IMR-90 (cell line): ENCODE measurements around the gene FRG2. TPM values are rescaled to one million over a fixed set of nuclear protein-coding genes. Genes with fewer than 3 reads are reported as not detected.

ENCODE experiments used
- ATAC-seq: fragments of 200-7000 bp; cut with Tn5 transposase; 2 replicates; pipeline ENCODE4 v1.9.1; 2020; ENCODE audit warnings: low read depth, mild to moderate bottlenecking, moderate library complexity
- BruUV-seq: library from RNA; stranded (reverse); fragments of 400-500 nt; replicated peaks from 2 replicates; lab custom pipeline; 2021; lab: Mats Ljungman, UMichigan
- CTCF ChIA-PET: fragments of 300-600 bp; formaldehyde crosslinking; extraction: SDS; loops from one replicate; lab custom pipeline; 2021; ENCODE audit warnings: antibody characterized with exemption; lab: Yijun Ruan, JAX
- POLR2A ChIA-PET: fragments of 300-600 bp; sonication (Branson Sonifier 250); formaldehyde crosslinking; loops from one replicate; lab custom pipeline; 2022; ENCODE audit warnings: antibody characterized with exemption; ENCODE audit not compliant: unreplicated experiment; lab: Charles Lee
- DNase-seq: peaks from one replicate; pipeline ENCODE4 v3.0.0; 2013
- H2AFZ ChIP-seq: replicated peaks from 2 replicates; pipeline ENCODE3; 2013; ENCODE audit warnings: low read length, mild to moderate bottlenecking; ENCODE audit not compliant: poor library complexity
- H2AK5ac ChIP-seq: 2 replicates; pipeline ENCODE4 v1.6.1; 2013; ENCODE audit warnings: low read depth, low read length, inconsistent platforms
- H2AK9ac ChIP-seq: replicated peaks from 2 replicates; pipeline ENCODE3; 2013; ENCODE audit warnings: mild to moderate bottlenecking, low read depth, low read length, moderate library complexity; ENCODE audit not compliant: poor library complexity
- H2BK120ac ChIP-seq: 2 replicates; pipeline ENCODE4 v1.6.1; 2013; ENCODE audit warnings: low read depth, low read length, inconsistent platforms
- H2BK15ac ChIP-seq: 3 replicates; pipeline ENCODE4 v1.6.1; 2013; ENCODE audit warnings: low read depth, low read length, inconsistent platforms
- H2BK20ac ChIP-seq: 2 replicates; pipeline ENCODE4 v1.6.1; 2013; ENCODE audit warnings: low read depth, mild to moderate bottlenecking, inconsistent platforms, low read length, moderate library complexity
- H2BK5ac ChIP-seq: 2 replicates; pipeline ENCODE4 v1.6.1; 2013; ENCODE audit warnings: mild to moderate bottlenecking, low read depth, low read length, inconsistent platforms; ENCODE audit not compliant: poor library complexity, severe bottlenecking
- H3K14ac ChIP-seq: replicated peaks from 2 replicates; pipeline ENCODE4 v1.6.1; 2013; ENCODE audit warnings: low read depth, low read length, inconsistent platforms
- H3K18ac ChIP-seq: 2 replicates; pipeline ENCODE4 v1.6.1; 2013; ENCODE audit warnings: low read depth, low read length, control low read depth
- H3K23ac ChIP-seq: 2 replicates; pipeline ENCODE4 v1.6.1; 2013; ENCODE audit warnings: low read depth, low read length, inconsistent platforms
- H3K27ac ChIP-seq: 2 replicates; pipeline ENCODE4 v1.5.1; 2013; ENCODE audit warnings: mild to moderate bottlenecking, control low read depth, low read length; ENCODE audit not compliant: insufficient read depth
- H3K27me3 ChIP-seq: 2 replicates; pipeline ENCODE4 v1.6.1; 2013; ENCODE audit warnings: low read length; ENCODE audit not compliant: control insufficient read depth, insufficient read depth
- H3K36me3 ChIP-seq: 2 replicates; pipeline ENCODE4 v1.6.1; 2013; ENCODE audit warnings: low read length, mixed read lengths; ENCODE audit not compliant: control insufficient read depth, insufficient read depth
- H3K4ac ChIP-seq: 2 replicates; pipeline ENCODE4 v1.6.1; 2013; ENCODE audit warnings: low read depth, low read length, inconsistent platforms
- H3K4me1 ChIP-seq: 2 replicates; pipeline ENCODE4 v1.6.1; 2013; ENCODE audit warnings: low read length, mixed read lengths; ENCODE audit not compliant: control insufficient read depth, insufficient read depth
- H3K4me2 ChIP-seq: 2 replicates; pipeline ENCODE4 v1.6.1; 2013; ENCODE audit warnings: low read depth, mild to moderate bottlenecking, control low read depth, low read length, moderate library complexity
- H3K4me3 ChIP-seq: 2 replicates; pipeline ENCODE4 v1.5.1; 2013; ENCODE audit warnings: low read depth, mild to moderate bottlenecking, control low read depth, low read length, moderate library complexity; ENCODE audit not compliant: insufficient read depth
- H3K56ac ChIP-seq: 2 replicates; pipeline ENCODE4 v1.6.1; 2013; ENCODE audit warnings: low read length, inconsistent platforms; ENCODE audit not compliant: insufficient read depth; ENCODE audit errors: extremely low read depth
- H3K79me1 ChIP-seq, 2 experiments: 2 replicates each; pipeline ENCODE4 v1.6.1; 2013; ENCODE audit warnings: low read length in 2 of 2, inconsistent platforms in 1 of 2, low read depth in 1 of 2
- H3K9ac ChIP-seq: 2 replicates; pipeline ENCODE4 v1.6.1; 2013; ENCODE audit warnings: low read depth, low read length, control low read depth
- H3K9me1 ChIP-seq: 2 replicates; pipeline ENCODE4 v1.6.1; 2013; ENCODE audit warnings: low read length, inconsistent platforms; ENCODE audit not compliant: insufficient read depth
- H3K9me3 ChIP-seq: 2 replicates; pipeline ENCODE4 v1.6.1; 2013; ENCODE audit warnings: low read length; ENCODE audit not compliant: control insufficient read depth, insufficient read depth
- H4K20me1 ChIP-seq: 2 replicates; pipeline ENCODE4 v1.6.1; 2013; ENCODE audit warnings: low read length, inconsistent platforms; ENCODE audit not compliant: insufficient read depth
- H4K5ac ChIP-seq: 2 replicates; pipeline ENCODE4 v1.6.1; 2013; ENCODE audit warnings: mild to moderate bottlenecking, low read depth, low read length, control low read depth
- H4K8ac ChIP-seq, 2 experiments: 2 replicates each; pipeline ENCODE4 v1.6.1; 2013; ENCODE audit warnings: low read depth in 2 of 2, low read length in 2 of 2, control low read depth in 1 of 2, inconsistent platforms in 1 of 2
- H4K91ac ChIP-seq: 2 replicates; pipeline ENCODE4 v1.6.1; 2013; ENCODE audit warnings: low read depth, low read length, inconsistent platforms; ENCODE audit not compliant: insufficient read depth
- BHLHE40 ChIP-seq: fragments of 150-350 bp; IDR thresholded peaks from 2 replicates; pipeline ENCODE4 v1.6.1; 2016; ENCODE audit warnings: mild to moderate bottlenecking, low read depth, low read length
- CHD1 ChIP-seq: IDR thresholded peaks from 2 replicates; pipeline ENCODE4 v1.6.1; 2012; ENCODE audit warnings: low read depth, low read length, improper control_type of control experiment
- FOS ChIP-seq: fragments of 150-350 bp; IDR thresholded peaks from 2 replicates; pipeline ENCODE4 v1.6.1; 2016; ENCODE audit warnings: low read depth, low read length
- MXI1 ChIP-seq: IDR thresholded peaks from 2 replicates; pipeline ENCODE4 v1.6.1; 2012; ENCODE audit warnings: low read depth, mild to moderate bottlenecking, low read length, moderate library complexity, borderline replicate concordance
- RCOR1 ChIP-seq: IDR thresholded peaks from 2 replicates; pipeline ENCODE4 v1.6.1; 2012; ENCODE audit warnings: mild to moderate bottlenecking, low read length, improper control_type of control experiment; ENCODE audit not compliant: insufficient replicate concordance
- RFX5 ChIP-seq: IDR thresholded peaks from 2 replicates; pipeline ENCODE4 v1.8.0; 2012; ENCODE audit warnings: low read depth, mild to moderate bottlenecking, low read length, moderate library complexity
- WGBS, 2 experiments: methylation state at CpG; one replicate each; pipeline versions ENCODE4 v1.1.5 to v1.1.7; 2013; ENCODE audit warnings: missing lambda C conversion rate in 2 of 2; ENCODE audit not compliant: insufficient read length in 1 of 2; ENCODE audit errors: extremely low coverage in 2 of 2; 5-methylcytosine and 5-hydroxymethylcytosine counted together
- dilution Hi-C: fragments of 300-500 bp; cut with HindIII; formaldehyde crosslinking; loops from one replicate; pipeline ENCODE4 v1.14.3; 2018; ENCODE audit warnings: low sequenced_read_pairs; ENCODE audit not compliant: unreplicated experiment
- in situ Hi-C: fragments of 300-500 bp; cut with MboI; formaldehyde crosslinking; loops from 3 replicates; pipeline ENCODE4 v1.14.3; 2019; ENCODE audit warnings: low sequenced_read_pairs, inconsistent platforms, mixed read lengths
- intact Hi-C: fragments of 100-400 bp; cut with micrococcal nuclease; formaldehyde crosslinking; loops from 2 replicates; pipeline ENCODE4 v1.10.0; 2022
- polyA plus RNA-seq, 3 experiments: library from polyadenylated mRNA; depleted of rRNA; stranded (reverse); fragments of >200 nt; gene quantifications; 2 replicates each; pipeline ENCODE4 v1.2.3, GENCODE V29; 2012; ENCODE audit warnings: low replicate concordance in 1 of 3
- total RNA-seq: library from RNA; depleted of rRNA; stranded (reverse); fragments of >200 nt; gene quantifications from 2 replicates; pipeline ENCODE4 v1.2.3, GENCODE V29; 2012

The FRG2 gene
- total and polyA plus RNA-seq, 2 of the 4 experiments (the other 2 are of a cell fraction) = not detected

GRCh38 chr4:190017357-190018200 is 9.5 kb downstream of the FRG2 start (continued):
- TF ChIP-seq MXI1 = no peak

- no peak overlapping the region for H2AK5ac ChIP-seq
- DNase-seq = no peak
- in situ Hi-C loops = no loop called here
- intact Hi-C loops = no loop called here
- no peak overlapping the region for H2AK9ac ChIP-seq
- H3K14ac ChIP-seq = no peak overlapping the region
- no peaks in the 10 kb centered on the region for H3K36me3 ChIP-seq
- ChIA-PET POLR2A (no interaction called here), CTCF (no interaction called here)
- ATAC-seq = no peak
- no peak overlapping the region for H4K5ac ChIP-seq
- no peaks in the 10 kb centered on the region for H3K79me1 ChIP-seq
- no peak overlapping the region for H3K9ac ChIP-seq
- peaks cover 60% of the 10 kb centered on the region for H3K27me3 ChIP-seq
- no peak overlapping the region for H2AFZ ChIP-seq
- H4K8ac ChIP-seq = no peak overlapping the region
- no peaks in the 10 kb centered on the region for H3K4me1 ChIP-seq
- H2BK20ac ChIP-seq = no peak overlapping the region
- H2BK5ac ChIP-seq = no peak overlapping the region
- no peak overlapping the region for H3K27ac ChIP-seq
- H3K4me2 ChIP-seq = no peak overlapping the region
- no peak overlapping the region for H3K56ac ChIP-seq
- TF ChIP-seq MXI1 = no peak
- TF ChIP-seq RFX5 = no peak
- TF ChIP-seq BHLHE40 = no peak
- no peak for TF ChIP-seq FOS
- TF ChIP-seq RCOR1 = no peak
- no peak for TF ChIP-seq CHD1
- H4K91ac ChIP-seq = no peak overlapping the region
- H2BK120ac ChIP-seq = no peak overlapping the region
- H2BK15ac ChIP-seq = no peak overlapping the region
- no peak overlapping the region for H3K18ac ChIP-seq
- H3K9me3 ChIP-seq = peaks cover 2% of the 10 kb centered on the region; the same call in 1 of the 2 replicates
- no TSS peak for BruUV-seq
- no peak overlapping the region for H3K4me3 ChIP-seq
- H4K20me1 ChIP-seq = no peaks in the 10 kb centered on the region
- WGBS, 2 experiments = 6% methylated on average over 3 of the region's 43 CpGs; no CpG with 5 or more reads in 1 of the 2 experiments
- no peaks in the 10 kb centered on the region for H3K9me1 ChIP-seq
- no peak overlapping the region for H3K23ac ChIP-seq
- no peak overlapping the region for H3K4ac ChIP-seq
- dilution Hi-C loops = no loop called here
Measured at GRCh38 chr4:190016369-190017289, 10.4 kb downstream of the FRG2 start.
